ENCODE results near the gene SCGB2A2. TPM values are rescaled to one million over a fixed set of nuclear protein-coding genes. Genes with fewer than 3 reads are reported as not detected.

The SCGB2A2 gene
- total and polyA plus RNA-seq, 10 of the 15 experiments (the other 5 are each of a cell fraction or from before 2014, with no cell fraction given), result not detected

DNA sequence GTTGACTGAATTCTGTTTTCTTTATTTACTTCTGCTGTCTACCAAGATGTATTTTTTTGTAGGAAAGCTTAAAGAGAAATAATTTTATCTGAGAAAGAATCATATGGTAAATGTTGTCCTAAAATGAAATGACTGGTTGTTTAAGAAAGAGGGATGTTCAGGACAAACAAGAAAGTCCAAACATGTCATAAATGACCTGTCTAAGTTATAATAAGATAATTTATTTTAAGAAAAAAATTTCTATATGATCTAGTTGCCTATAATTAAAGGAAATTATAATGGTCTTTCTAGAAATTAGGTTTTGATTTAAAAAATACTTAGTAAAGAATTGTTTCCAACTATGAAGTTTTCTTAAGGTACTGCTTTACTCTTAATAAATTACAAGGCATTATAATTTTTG, 10.5 kb downstream of the SCGB2A2 start:
- peaks cover 0 to 4% of the 10 kb centered on the region in 2 experiments; a peak in 1 of 4 replicates for H3K27me3 ChIP-seq (replicated peaks in 1 of 2; ENCODE audit: control insufficient read depth in 2 of 2, insufficient read depth in 2 of 2, low read length in 1 of 2)
- BruUV-seq (replicated peaks), result no TSS peak
- no peak overlapping the region for H3K4me3 ChIP-seq
- intact Hi-C loops (cut with micrococcal nuclease; ENCODE audit: unreplicated experiment), result no loop called here
- ChIA-PET CTCF (no interaction called here), RAD21 (ENCODE audit: unreplicated experiment) (no interaction called here), POLR2A (no interaction called here), SMC1A (ENCODE audit: uncharacterized antibody, unreplicated experiment) (no interaction called here)
- no peak overlapping the region for H3K27ac ChIP-seq (ENCODE audit: control insufficient read depth, insufficient read depth)
- no peak for TF ChIP-seq ZZZ3 (IDR thresholded peaks at IDR 0.05; ENCODE audit: control insufficient read depth, insufficient read length, low read depth)
- no peak overlapping the region for H2AFZ ChIP-seq (ENCODE audit: control insufficient read depth, low read depth, low read length)
- no peaks in the 10 kb centered on the region for H3K79me2 ChIP-seq (ENCODE audit: control insufficient read depth, insufficient read depth, low read length)
- no peaks in the 10 kb centered on the region for H4K20me1 ChIP-seq (ENCODE audit: control insufficient read depth, insufficient read depth)
- no peak overlapping the region for H3K4me2 ChIP-seq (ENCODE audit: control insufficient read depth, insufficient read depth)
- DNase-seq (ENCODE audit: low read depth, low spot score), result no peak
- no peaks in the 10 kb centered on the region for H3K4me1 ChIP-seq (ENCODE audit: control insufficient read depth, insufficient read depth, low read length)
- FAIRE-seq, result no peak
- in situ Hi-C loops (cut with MboI), result no loop called here
- no peak for ATAC-seq
- H3K9ac ChIP-seq (ENCODE audit: control insufficient read depth, insufficient read depth, low read length), result no peak overlapping the region
- no peaks in the 10 kb centered on the region for H3K36me3 ChIP-seq (ENCODE audit: control insufficient read depth in 2 of 2, insufficient read depth in 2 of 2, low read length in 1 of 2)
- H3K9me3 ChIP-seq (replicated peaks; ENCODE audit: control insufficient read depth, insufficient read depth, low read length), result no peaks in the 10 kb centered on the region; the same call in 2 of the 3 replicates

GRCh38 chr11:62295504-62295903, 25.5 kb downstream of the SCGB2A2 start:
- SMC1A ChIA-PET (ENCODE audit: uncharacterized antibody, unreplicated experiment), result no interaction called here
- POLR2A ChIA-PET, result no interaction called here
- Histone ChIP-seq H2AFZ (ENCODE audit: control insufficient read depth, low read depth, low read length) (no peak overlapping the region), H3K9me3 (replicated peaks; ENCODE audit: control insufficient read depth, insufficient read depth, low read length) (no peaks in the 10 kb centered on the region), H3K36me3 (ENCODE audit: control insufficient read depth in 2 of 2, insufficient read depth in 2 of 2, low read length in 1 of 2) (no peaks in the 10 kb centered on the region), H3K4me2 (ENCODE audit: control insufficient read depth, insufficient read depth) (no peak overlapping the region), H3K4me3 (no peak overlapping the region), H3K27ac (ENCODE audit: control insufficient read depth, insufficient read depth) (no peak overlapping the region), H4K20me1 (ENCODE audit: control insufficient read depth, insufficient read depth) (no peaks in the 10 kb centered on the region), H3K4me1 (ENCODE audit: control insufficient read depth, insufficient read depth, low read length) (no peaks in the 10 kb centered on the region), H3K79me2 (ENCODE audit: control insufficient read depth, insufficient read depth, low read length) (no peaks in the 10 kb centered on the region), H3K9ac (ENCODE audit: control insufficient read depth, insufficient read depth, low read length) (no peak overlapping the region), H3K27me3 (replicated peaks in 1 of 2; ENCODE audit: control insufficient read depth in 2 of 2, insufficient read depth in 2 of 2, low read length in 1 of 2) (peaks cover 4 to 5% of the 10 kb centered on the region in 2 experiments)
- DNase-seq (ENCODE audit: low read depth, low spot score), result no peak
- CTCF ChIA-PET, result no interaction called here
- RAD21 ChIA-PET (ENCODE audit: unreplicated experiment), result no interaction called here
- no TSS peak for BruUV-seq (replicated peaks)
- FAIRE-seq, result no peak
- 0% methylated on average over 2 of the region's 2 CpGs for WGBS (ENCODE audit: insufficient coverage, insufficient replicate concordance, low lambda C conversion rate, missing lambda C conversion rate)
- intact Hi-C loops (cut with micrococcal nuclease; ENCODE audit: unreplicated experiment), result no loop called here
- in situ Hi-C loops (cut with MboI), result no loop called here
- TF ChIP-seq ATF7 (IDR thresholded peaks at IDR 0.05; ENCODE audit: low read depth) (no peak), JUND (IDR thresholded peaks at IDR 0.05; ENCODE audit: low read depth, low read length) (0 out of 2 replicates have a peak, but pooled peaks have one; percentile 20), REST (IDR thresholded peaks at IDR 0.05; ENCODE audit: low read depth, low read length) (peak; percentile 86), JUNB (IDR thresholded peaks at IDR 0.05) (peak; percentile 47; the same call in 1 of the 2 replicates), NBN (IDR thresholded peaks at IDR 0.05) (no peak), IRF4 (IDR thresholded peaks at IDR 0.05; ENCODE audit: low read depth, low read length) (peak; percentile 80), ESRRA (IDR thresholded peaks at IDR 0.05; ENCODE audit: low read length) (no peak), POLR2AphosphoS5 (IDR thresholded peaks at IDR 0.05; ENCODE audit: low read length) (no peak), BHLHE40 (IDR thresholded peaks at IDR 0.05; ENCODE audit: borderline replicate concordance in 1 of 2, low read depth in 2 of 2, low read length in 1 of 2) (peak; percentile 55 to 79; a peak in 3 of 4 replicates)
- peak; percentile 61 for ATAC-seq
